ENCODE results near the gene SLC15A1.
"Not testable (repeated sequence)": the region's sequence is repeated elsewhere in the genome, so short reads cannot be mapped to it uniquely, and the experiment has no call there.

SLC15A1 gene

DNA sequence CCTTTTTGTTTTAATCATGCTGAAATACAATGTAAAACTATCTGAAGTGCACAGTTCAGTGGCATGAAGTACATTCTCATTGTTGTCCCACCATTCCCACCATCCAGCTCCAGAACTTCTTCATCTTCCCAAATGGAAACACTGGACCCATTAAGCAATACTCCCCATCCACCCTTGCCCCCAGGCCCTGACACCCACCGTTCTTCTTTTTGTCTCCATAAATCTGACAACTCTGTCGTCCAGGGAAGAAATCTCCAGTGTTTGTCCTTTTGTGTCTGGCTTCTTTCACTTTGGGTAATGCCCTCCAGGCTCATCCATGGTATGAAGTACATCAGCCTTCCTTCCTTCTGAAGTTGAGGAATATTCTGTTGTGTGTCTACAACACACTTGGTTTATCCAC is 2.6 kb upstream of the SLC15A1 start:
- Histone ChIP-seq H3K4me1 (ENCODE audit: control insufficient read depth in 2 of 2, insufficient read depth in 1 of 2, low read depth in 1 of 2, low read length in 2 of 2) (peaks cover 3 to 8% of the 10 kb centered on the region in 2 donors), H3K14ac (ENCODE audit: low read length) (no peak overlapping the region), H3K27me3 (ENCODE audit: control insufficient read depth in 3 of 3, insufficient read depth in 3 of 3, low read depth in 1 of 3, low read length in 3 of 3) (peaks cover 9 to 37% (median 21%) of the 10 kb centered on the region in 3 experiments), H3K4me2 (ENCODE audit: insufficient read depth, low read length, poor library complexity, severe bottlenecking) (no peak overlapping the region), H2BK12ac (ENCODE audit: low read length) (no peak overlapping the region), H4K91ac (ENCODE audit: low read depth, low read length, poor library complexity) (no peak overlapping the region), H4K8ac (ENCODE audit: low read depth, low read length) (no peak overlapping the region), H3K27ac (replicated peaks; ENCODE audit: low read length) (no peak overlapping the region), H3K4ac (ENCODE audit: low read length) (no peak overlapping the region), H2BK120ac (ENCODE audit: low read depth, low read length) (no peak overlapping the region), H3K36me3 (replicated peaks in 1 of 2; ENCODE audit: control insufficient read depth in 2 of 2, insufficient read depth in 2 of 2, low read length in 2 of 2) (peaks cover 0 to 3% of the 10 kb centered on the region in 2 donors), H2AK5ac (ENCODE audit: low read depth, low read length) (no peak overlapping the region), H3K9ac (ENCODE audit: low read depth, low read length, poor library complexity) (no peak overlapping the region), H3K9me3 (replicated peaks in 1 of 2; ENCODE audit: control insufficient read depth in 2 of 2, insufficient read depth in 1 of 2, low read depth in 1 of 2, low read length in 2 of 2) (peaks cover 3 to 6% of the 10 kb centered on the region in 2 donors), H3K79me1 (ENCODE audit: low read depth, low read length) (no peaks in the 10 kb centered on the region), H3K4me3 (ENCODE audit: low read length in 2 of 2) (no peak overlapping the region), H2BK15ac (ENCODE audit: low read length) (no peak overlapping the region), H3K18ac (ENCODE audit: low read length) (no peak overlapping the region), H2AFZ (ENCODE audit: low read length) (no peak overlapping the region), H3K23ac (ENCODE audit: low read depth, low read length, poor library complexity) (no peak overlapping the region), H2BK5ac (ENCODE audit: low read length) (no peak overlapping the region)
- DNase-seq (ENCODE audit: low spot score), result no peak
- WGBS, 2 donors (ENCODE audit: extremely low coverage in 2 of 2, insufficient read length in 2 of 2, insufficient replicate concordance in 1 of 2), result no CpG with 5 or more reads among the region's 2 CpGs

DNA sequence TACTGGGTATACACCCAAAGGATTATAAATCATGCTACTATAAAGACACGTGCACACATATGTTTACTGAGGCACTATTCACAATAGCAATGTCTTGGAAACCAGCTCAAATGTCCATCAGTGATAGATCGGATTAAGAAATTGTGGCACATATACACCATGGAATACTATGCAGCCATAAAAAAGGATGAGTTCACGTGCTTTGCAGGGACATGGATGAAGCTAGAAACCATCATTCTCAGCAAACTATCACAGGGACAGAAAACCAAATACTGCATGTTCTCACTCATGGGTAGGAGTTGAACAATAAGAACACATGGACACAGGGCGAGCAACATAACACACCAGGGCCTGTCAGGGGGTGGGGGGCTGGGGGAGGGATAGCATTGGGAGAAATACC is 2.0 kb upstream of the SLC15A1 start:
- not testable (repeated sequence) for H3K27ac ChIP-seq (replicated peaks; ENCODE audit: low read length); H4K8ac ChIP-seq (ENCODE audit: low read depth, low read length); H4K91ac ChIP-seq (ENCODE audit: low read depth, low read length, poor library complexity); DNase-seq (ENCODE audit: low spot score); H3K23ac ChIP-seq (ENCODE audit: low read depth, low read length, poor library complexity); H3K4me3 ChIP-seq (ENCODE audit: low read length in 2 of 2); H3K79me1 ChIP-seq (ENCODE audit: low read depth, low read length); H3K36me3 ChIP-seq (replicated peaks in 1 of 2; ENCODE audit: control insufficient read depth in 2 of 2, insufficient read depth in 2 of 2, low read length in 2 of 2); H2BK12ac ChIP-seq (ENCODE audit: low read length); H3K14ac ChIP-seq (ENCODE audit: low read length); H2BK5ac ChIP-seq (ENCODE audit: low read length); H3K9me3 ChIP-seq (replicated peaks in 1 of 2; ENCODE audit: control insufficient read depth in 2 of 2, insufficient read depth in 1 of 2, low read depth in 1 of 2, low read length in 2 of 2); H3K9ac ChIP-seq (ENCODE audit: low read depth, low read length, poor library complexity); H3K4me2 ChIP-seq (ENCODE audit: insufficient read depth, low read length, poor library complexity, severe bottlenecking); H2AK5ac ChIP-seq (ENCODE audit: low read depth, low read length); H3K4me1 ChIP-seq (ENCODE audit: control insufficient read depth in 2 of 2, insufficient read depth in 1 of 2, low read depth in 1 of 2, low read length in 2 of 2); H2BK15ac ChIP-seq (ENCODE audit: low read length); H3K18ac ChIP-seq (ENCODE audit: low read length); H2AFZ ChIP-seq (ENCODE audit: low read length); H2BK120ac ChIP-seq (ENCODE audit: low read depth, low read length); H3K4ac ChIP-seq (ENCODE audit: low read length)
- peaks cover 9 to 42% (median 21%) of the 10 kb centered on the region in 3 experiments for H3K27me3 ChIP-seq (ENCODE audit: control insufficient read depth in 3 of 3, insufficient read depth in 3 of 3, low read depth in 1 of 3, low read length in 3 of 3)
- no CpG with 5 or more reads among the region's 4 CpGs for WGBS, 2 donors (ENCODE audit: extremely low coverage in 2 of 2, insufficient read length in 2 of 2, insufficient replicate concordance in 1 of 2)

DNA sequence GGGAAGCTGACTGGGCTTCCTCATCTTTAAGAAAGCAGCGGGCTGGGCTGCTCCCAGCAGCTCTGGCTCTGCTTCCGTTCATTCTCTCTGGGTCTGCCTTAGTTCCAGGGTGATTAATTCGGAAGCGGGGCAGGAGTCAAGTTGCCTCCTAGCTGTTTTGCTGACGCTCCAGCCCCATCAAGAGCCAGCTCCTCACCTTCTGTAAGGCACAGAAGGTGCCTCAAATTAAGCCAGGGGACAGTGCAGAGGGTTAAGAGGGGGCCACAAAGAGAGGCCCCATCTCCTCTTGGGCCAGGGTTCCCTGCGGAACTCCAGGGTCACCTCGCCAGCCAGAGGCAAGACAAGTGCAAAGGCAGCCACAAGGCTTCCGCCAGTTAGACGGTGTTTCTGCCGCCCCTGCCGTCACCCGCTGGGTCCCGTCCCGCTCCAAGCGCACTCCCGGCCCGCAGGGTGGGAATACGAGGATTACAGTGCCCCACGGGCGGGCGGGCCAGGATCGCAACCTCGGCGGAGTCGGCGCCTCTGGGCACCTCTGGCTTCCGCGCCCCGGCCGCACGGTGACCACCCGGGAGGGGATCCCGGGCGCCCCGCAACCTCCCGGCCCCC is 508 bp downstream of the SLC15A1 start:
- Histone ChIP-seq H2BK5ac (ENCODE audit: low read length) (no peak overlapping the region), H3K14ac (ENCODE audit: low read length) (peak overlapping the region; percentile 77), H2BK120ac (ENCODE audit: low read depth, low read length) (no peak overlapping the region), H3K18ac (ENCODE audit: low read length) (peak overlapping the region; percentile 61), H3K4me1 (ENCODE audit: control insufficient read depth in 2 of 2, insufficient read depth in 1 of 2, low read depth in 1 of 2, low read length in 2 of 2) (peaks cover 3 to 8% of the 10 kb centered on the region in 2 donors), H3K4me2 (ENCODE audit: insufficient read depth, low read length, poor library complexity, severe bottlenecking) (peak overlapping the region; percentile 86), H4K91ac (ENCODE audit: low read depth, low read length, poor library complexity) (no peak overlapping the region), H2BK12ac (ENCODE audit: low read length) (no peak overlapping the region), H3K27ac (replicated peaks; ENCODE audit: low read length) (no peak overlapping the region), H2AFZ (ENCODE audit: low read length) (peak overlapping the region; percentile 86), H4K8ac (ENCODE audit: low read depth, low read length) (no peak overlapping the region), H2AK5ac (ENCODE audit: low read depth, low read length) (no peak overlapping the region), H3K9me3 (replicated peaks in 1 of 2; ENCODE audit: control insufficient read depth in 2 of 2, insufficient read depth in 1 of 2, low read depth in 1 of 2, low read length in 2 of 2) (peaks cover 3 to 6% of the 10 kb centered on the region in 2 donors), H3K27me3 (ENCODE audit: control insufficient read depth in 3 of 3, insufficient read depth in 3 of 3, low read depth in 1 of 3, low read length in 3 of 3) (peaks cover 9 to 50% (median 21%) of the 10 kb centered on the region in 3 experiments), H3K23ac (ENCODE audit: low read depth, low read length, poor library complexity) (peak overlapping the region; percentile 13), H3K9ac (ENCODE audit: low read depth, low read length, poor library complexity) (peak overlapping the region; percentile 65), H3K4ac (ENCODE audit: low read length) (no peak overlapping the region), H3K79me1 (ENCODE audit: low read depth, low read length) (no peaks in the 10 kb centered on the region), H2BK15ac (ENCODE audit: low read length) (no peak overlapping the region), H3K36me3 (replicated peaks in 1 of 2; ENCODE audit: control insufficient read depth in 2 of 2, insufficient read depth in 2 of 2, low read length in 2 of 2) (peaks cover 0 to 3% of the 10 kb centered on the region in 2 donors), H3K4me3 (ENCODE audit: low read length in 2 of 2) (peak overlapping the region in 1 of 2 donors; percentile 74)
- WGBS, 2 donors (ENCODE audit: extremely low coverage in 2 of 2, insufficient read length in 2 of 2, insufficient replicate concordance in 1 of 2), result no CpG with 5 or more reads among the region's 36 CpGs
- no peak for DNase-seq (ENCODE audit: low spot score)

DNA sequence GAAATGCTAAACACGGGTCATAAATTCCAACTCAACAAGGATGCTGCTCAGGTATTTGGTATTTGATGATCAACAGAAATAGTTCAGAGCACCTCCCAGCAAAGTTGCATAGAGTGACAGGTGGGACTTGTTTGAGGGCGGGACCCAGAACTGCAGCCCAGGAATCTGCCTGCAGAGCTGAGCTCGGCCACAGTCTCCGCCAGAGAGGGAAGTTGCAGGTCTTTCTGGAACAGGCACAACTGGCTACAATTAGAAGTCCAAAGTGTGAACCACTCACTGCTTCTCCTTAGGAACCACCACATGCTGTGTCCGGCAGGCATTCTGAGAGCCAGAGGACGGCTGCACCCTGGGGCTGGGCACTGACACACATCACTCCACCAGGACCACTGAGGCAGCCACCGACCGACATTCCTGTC is 1.1 kb downstream of the SLC15A1 start:
- H2BK120ac ChIP-seq (ENCODE audit: low read depth, low read length), result no peak overlapping the region
- DNase-seq (ENCODE audit: low spot score), result no peak
- peak overlapping the region; percentile 86 for H3K4me2 ChIP-seq (ENCODE audit: insufficient read depth, low read length, poor library complexity, severe bottlenecking)
- peak overlapping the region; percentile 5 for H3K18ac ChIP-seq (ENCODE audit: low read length)
- H2AK5ac ChIP-seq (ENCODE audit: low read depth, low read length), result no peak overlapping the region
- H3K4ac ChIP-seq (ENCODE audit: low read length), result no peak overlapping the region
- no peak overlapping the region for H2BK12ac ChIP-seq (ENCODE audit: low read length)
- H2AFZ ChIP-seq (ENCODE audit: low read length), result peak overlapping the region; percentile 86
- H3K23ac ChIP-seq (ENCODE audit: low read depth, low read length, poor library complexity), result no peak overlapping the region
- H3K27me3 ChIP-seq (ENCODE audit: control insufficient read depth in 3 of 3, insufficient read depth in 3 of 3, low read depth in 1 of 3, low read length in 3 of 3), result peaks cover 9 to 50% (median 21%) of the 10 kb centered on the region in 3 experiments
- H3K27ac ChIP-seq (replicated peaks; ENCODE audit: low read length), result no peak overlapping the region
- H3K14ac ChIP-seq (ENCODE audit: low read length), result no peak overlapping the region
- H3K9me3 ChIP-seq (replicated peaks in 1 of 2; ENCODE audit: control insufficient read depth in 2 of 2, insufficient read depth in 1 of 2, low read depth in 1 of 2, low read length in 2 of 2), result peaks cover 3 to 6% of the 10 kb centered on the region in 2 donors
- peaks cover 0 to 3% of the 10 kb centered on the region in 2 donors for H3K36me3 ChIP-seq (replicated peaks in 1 of 2; ENCODE audit: control insufficient read depth in 2 of 2, insufficient read depth in 2 of 2, low read length in 2 of 2)
- H2BK15ac ChIP-seq (ENCODE audit: low read length), result no peak overlapping the region
- no peak overlapping the region for H3K9ac ChIP-seq (ENCODE audit: low read depth, low read length, poor library complexity)
- no peaks in the 10 kb centered on the region for H3K79me1 ChIP-seq (ENCODE audit: low read depth, low read length)
- H4K91ac ChIP-seq (ENCODE audit: low read depth, low read length, poor library complexity), result no peak overlapping the region
- no peak overlapping the region for H2BK5ac ChIP-seq (ENCODE audit: low read length)
- no peak overlapping the region for H4K8ac ChIP-seq (ENCODE audit: low read depth, low read length)
- no CpG with 5 or more reads among the region's 8 CpGs for WGBS, 2 donors (ENCODE audit: extremely low coverage in 2 of 2, insufficient read length in 2 of 2, insufficient replicate concordance in 1 of 2)
- no peak overlapping the region for H3K4me3 ChIP-seq (ENCODE audit: low read length in 2 of 2)
- H3K4me1 ChIP-seq (ENCODE audit: control insufficient read depth in 2 of 2, insufficient read depth in 1 of 2, low read depth in 1 of 2, low read length in 2 of 2), result peaks cover 3 to 8% of the 10 kb centered on the region in 2 donors
